ENCODE data around the gene TRMT10C.

DNA sequence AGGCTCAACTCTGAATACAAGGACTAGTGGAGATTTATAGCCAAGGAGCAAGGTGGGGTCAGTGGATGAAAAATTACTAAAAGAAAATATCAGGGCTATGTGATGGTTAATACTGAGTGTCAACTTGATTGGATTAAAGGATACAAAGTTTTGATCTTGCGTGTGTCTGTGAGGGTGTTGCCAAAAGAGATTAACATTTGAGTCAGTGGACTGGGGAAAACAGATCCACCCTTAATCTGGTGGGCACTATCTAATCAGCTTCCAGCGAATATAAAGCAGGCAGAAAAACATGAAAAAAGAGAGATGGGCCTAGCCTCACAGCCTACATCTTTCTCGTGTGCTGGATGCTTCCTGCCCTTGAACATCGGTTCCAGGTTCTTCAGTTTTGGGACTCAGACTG lies 34.2 kb upstream of the TRMT10C start:
- TF ChIP-seq, protein P1, sequence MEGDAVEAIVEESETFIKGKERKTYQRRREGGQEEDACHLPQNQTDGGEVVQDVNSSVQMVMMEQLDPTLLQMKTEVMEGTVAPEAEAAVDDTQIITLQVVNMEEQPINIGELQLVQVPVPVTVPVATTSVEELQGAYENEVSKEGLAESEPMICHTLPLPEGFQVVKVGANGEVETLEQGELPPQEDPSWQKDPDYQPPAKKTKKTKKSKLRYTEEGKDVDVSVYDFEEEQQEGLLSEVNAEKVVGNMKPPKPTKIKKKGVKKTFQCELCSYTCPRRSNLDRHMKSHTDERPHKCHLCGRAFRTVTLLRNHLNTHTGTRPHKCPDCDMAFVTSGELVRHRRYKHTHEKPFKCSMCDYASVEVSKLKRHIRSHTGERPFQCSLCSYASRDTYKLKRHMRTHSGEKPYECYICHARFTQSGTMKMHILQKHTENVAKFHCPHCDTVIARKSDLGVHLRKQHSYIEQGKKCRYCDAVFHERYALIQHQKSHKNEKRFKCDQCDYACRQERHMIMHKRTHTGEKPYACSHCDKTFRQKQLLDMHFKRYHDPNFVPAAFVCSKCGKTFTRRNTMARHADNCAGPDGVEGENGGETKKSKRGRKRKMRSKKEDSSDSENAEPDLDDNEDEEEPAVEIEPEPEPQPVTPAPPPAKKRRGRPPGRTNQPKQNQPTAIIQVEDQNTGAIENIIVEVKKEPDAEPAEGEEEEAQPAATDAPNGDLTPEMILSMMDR (conservative IDR thresholded peaks at IDR 0.05 in 1 of 2, IDR thresholded peaks at IDR 0.05 in 1 of 2; ENCODE audit: low read depth in 1 of 2, low read length in 2 of 2), result no peak
- no peak for TF ChIP-seq EZH2 (IDR thresholded peaks at IDR 0.05; ENCODE audit: low read length, missing control alignments)

Data from fibroblast of lung (primary cell).